ENCODE data around the gene OAS3.

DNA sequence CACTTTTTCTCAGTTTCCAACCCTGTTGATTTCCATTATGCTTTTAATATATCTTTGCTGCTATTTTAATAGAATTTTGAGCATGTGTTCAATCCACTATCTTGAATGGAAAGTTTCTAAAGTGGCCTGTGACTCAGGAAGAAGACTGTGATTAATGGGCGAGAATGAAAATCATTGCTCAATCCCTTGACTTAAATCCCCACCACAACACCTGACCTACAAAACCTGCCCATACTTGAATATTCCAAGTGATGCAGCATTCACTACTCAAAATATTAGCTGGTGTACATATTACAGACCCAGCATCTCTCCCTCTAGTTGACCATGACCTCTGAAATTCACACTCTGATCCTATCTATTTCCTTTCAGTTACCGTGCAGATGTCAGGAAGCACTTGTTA lies 1.3 kb upstream of the OAS3 start:
- TF ChIP-seq ZNF274 (IDR thresholded peaks at IDR 0.05; ENCODE audit: borderline replicate concordance, low read depth, low read length) (no peak), ZBED1 (IDR thresholded peaks at IDR 0.05) (no peak)
- TF ChIP-seq, protein P1, sequence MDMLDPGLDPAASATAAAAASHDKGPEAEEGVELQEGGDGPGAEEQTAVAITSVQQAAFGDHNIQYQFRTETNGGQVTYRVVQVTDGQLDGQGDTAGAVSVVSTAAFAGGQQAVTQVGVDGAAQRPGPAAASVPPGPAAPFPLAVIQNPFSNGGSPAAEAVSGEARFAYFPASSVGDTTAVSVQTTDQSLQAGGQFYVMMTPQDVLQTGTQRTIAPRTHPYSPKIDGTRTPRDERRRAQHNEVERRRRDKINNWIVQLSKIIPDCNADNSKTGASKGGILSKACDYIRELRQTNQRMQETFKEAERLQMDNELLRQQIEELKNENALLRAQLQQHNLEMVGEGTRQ (CRISPR knock-in tag; IDR thresholded peaks at IDR 0.05), result no peak
